HuH-7 (cell line): ENCODE data around the gene GNA12.
A peak's percentile ranks its signal among the peaks of the same experiment; 100 is the strongest.

ENCODE experiments used
- DNase-seq: peaks from one replicate; pipeline ENCODE4 v3.0.0; 2011; ENCODE audit warnings: low spot score

GNA12 gene

GRCh38 chr7:2777898-2778535 is 66.1 kb downstream of the GNA12 start:
- DNase-seq, result no peak

- no peak for DNase-seq
These were observed 67.7 kb downstream of the GNA12 start for GRCh38 chr7:2776401-2776800.

GRCh38 chr7:2775785-2776184 is 68.3 kb downstream of the GNA12 start:
- DNase-seq, result no peak

GRCh38 chr7:2775376-2775775 is 68.7 kb downstream of the GNA12 start:
- no peak for DNase-seq

- DNase-seq, result no peak
These were observed 69.2 kb downstream of the GNA12 start for GRCh38 chr7:2774935-2775334.

GRCh38 chr7:2774280-2774679 is 69.8 kb downstream of the GNA12 start:
- no peak for DNase-seq

GRCh38 chr7:2773608-2774007 is 70.5 kb downstream of the GNA12 start:
- no peak for DNase-seq

GRCh38 chr7:2771274-2771731 is 72.8 kb downstream of the GNA12 start:
- no peak for DNase-seq

GRCh38 chr7:2764621-2765020 is 79.5 kb downstream of the GNA12 start:
- DNase-seq, result no peak

- no peak for DNase-seq
These were observed 80.5 kb downstream of the GNA12 start for GRCh38 chr7:2763597-2763996.

GRCh38 chr7:2761801-2762497 is 82.2 kb downstream of the GNA12 start:
- DNase-seq, result no peak

- DNase-seq, result no peak
These were observed 82.9 kb downstream of the GNA12 start for GRCh38 chr7:2761131-2761624.

GRCh38 chr7:2760098-2760889 is 83.8 kb downstream of the GNA12 start:
- peak; percentile 75 for DNase-seq

GRCh38 chr7:2759736-2760097 is 84.4 kb downstream of the GNA12 start:
- no peak for DNase-seq

- no peak for DNase-seq
These were observed 85.2 kb downstream of the GNA12 start for GRCh38 chr7:2758673-2759616.

GRCh38 chr7:2757904-2758672 is 86.0 kb downstream of the GNA12 start:
- DNase-seq, result peak; percentile 64

GRCh38 chr7:2757361-2757903 is 86.7 kb downstream of the GNA12 start:
- no peak for DNase-seq

- DNase-seq, result no peak
These were observed 88.6 kb downstream of the GNA12 start for GRCh38 chr7:2755531-2755930.

GRCh38 chr7:2754912-2755311 is 89.2 kb downstream of the GNA12 start:
- DNase-seq, result no peak

- DNase-seq, result no peak
These were observed 90.0 kb downstream of the GNA12 start for GRCh38 chr7:2754086-2754485.

GRCh38 chr7:2753148-2753547 is 91.0 kb downstream of the GNA12 start:
- no peak for DNase-seq
